NCI-H1436 treated with DMSO at 0.1 percent for 48 hours (cell line): ENCODE measurements around the gene STOX1.
A peak's percentile ranks its signal among the peaks of the same experiment; 100 is the strongest.
"Not testable (repeated sequence)": the region's sequence is repeated elsewhere in the genome, so short reads cannot be mapped to it uniquely, and the experiment has no call there.

Experiments used
- DNase-seq: peaks from one replicate; lab custom pipeline; 2025; lab: John Stamatoyannopoulos, UW

STOX1 gene

GRCh38 chr10:68829952-68830351, 2.6 kb downstream of the STOX1 start:
- DNase-seq: no peak

- no peak for DNase-seq
These were observed 4.7 kb downstream of the STOX1 start for GRCh38 chr10:68831961-68832455.

GRCh38 chr10:68832601-68833000, 5.3 kb downstream of the STOX1 start:
- DNase-seq: no peak

DNA sequence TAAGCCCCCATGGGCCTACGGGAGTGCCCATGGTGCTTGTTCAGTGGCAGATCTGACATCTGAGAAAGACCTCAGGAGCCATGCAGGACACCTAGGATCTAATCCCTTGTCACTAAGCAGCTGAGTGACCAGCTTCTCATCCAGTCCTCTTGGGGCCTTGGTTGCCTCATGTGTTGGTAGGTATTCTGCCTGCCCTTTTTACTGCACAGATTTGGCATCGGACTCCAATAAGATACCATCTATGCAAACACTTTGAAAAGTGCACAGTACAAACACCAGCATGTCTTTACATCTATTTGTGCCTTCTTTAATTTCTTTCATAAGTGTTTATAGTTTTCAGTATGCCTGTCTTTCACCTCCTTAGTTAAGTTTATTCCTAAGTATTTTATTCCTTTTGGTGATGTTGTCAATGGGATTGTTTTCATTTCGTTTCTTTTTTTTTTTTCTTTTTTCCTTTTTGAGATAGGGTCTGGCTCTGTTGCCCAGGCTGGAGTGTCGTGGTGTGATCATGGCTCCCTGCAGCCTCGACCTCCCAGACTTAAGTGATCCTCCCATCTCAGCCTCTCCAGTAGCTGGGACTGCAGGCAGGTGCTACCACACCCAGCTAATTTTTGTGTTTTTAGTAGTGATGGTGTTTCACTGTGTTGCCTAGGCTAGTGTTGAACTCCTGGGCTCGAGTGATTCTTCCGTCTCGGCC, 10.4 kb downstream of the STOX1 start:
- DNase-seq: no peak

- DNase-seq: not testable (repeated sequence)
These were observed 13.3 kb downstream of the STOX1 start for GRCh38 chr10:68840650-68841049.

GRCh38 chr10:68848281-68848680, 20.9 kb downstream of the STOX1 start:
- no peak for DNase-seq

DNA sequence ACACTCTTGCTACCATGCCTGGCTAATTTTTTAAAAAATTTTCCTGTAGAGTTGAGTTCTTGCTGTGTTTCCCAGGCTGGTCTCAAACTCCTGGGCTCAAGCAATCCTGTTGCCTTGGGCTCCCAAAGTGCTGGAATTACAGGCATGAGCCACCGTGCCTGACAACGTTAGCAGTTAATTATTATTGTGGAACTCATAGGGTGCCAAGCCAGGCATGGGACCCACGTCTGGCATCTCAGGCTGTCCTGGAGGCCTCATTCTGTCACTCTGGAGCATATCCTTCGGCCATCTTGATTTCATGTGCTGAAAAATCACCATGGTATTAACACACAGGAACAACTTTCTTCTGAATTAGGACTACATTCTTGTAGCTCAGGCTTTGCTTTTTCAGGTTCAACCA, 21.5 kb downstream of the STOX1 start:
- DNase-seq: no peak

DNA sequence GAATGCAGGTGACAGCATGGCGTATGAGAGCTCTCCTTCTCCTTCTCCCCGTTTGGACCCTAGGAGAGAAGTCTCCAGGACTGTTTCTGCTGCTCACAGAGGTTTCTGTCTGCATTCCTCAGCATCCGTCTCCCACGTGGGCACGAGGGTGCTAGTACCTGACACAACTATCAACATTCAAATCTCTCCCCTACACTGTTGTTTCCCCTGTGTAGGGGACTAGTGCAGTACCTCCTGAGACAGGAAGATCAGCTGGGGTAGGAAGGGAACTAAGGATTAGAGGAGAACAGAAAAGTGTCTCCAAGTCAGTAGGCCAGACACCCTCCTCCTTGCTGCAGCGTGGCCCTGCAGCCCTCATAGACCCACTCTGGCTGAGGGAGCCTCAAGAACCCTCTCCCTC, 29.0 kb downstream of the STOX1 start:
- no peak for DNase-seq

DNA sequence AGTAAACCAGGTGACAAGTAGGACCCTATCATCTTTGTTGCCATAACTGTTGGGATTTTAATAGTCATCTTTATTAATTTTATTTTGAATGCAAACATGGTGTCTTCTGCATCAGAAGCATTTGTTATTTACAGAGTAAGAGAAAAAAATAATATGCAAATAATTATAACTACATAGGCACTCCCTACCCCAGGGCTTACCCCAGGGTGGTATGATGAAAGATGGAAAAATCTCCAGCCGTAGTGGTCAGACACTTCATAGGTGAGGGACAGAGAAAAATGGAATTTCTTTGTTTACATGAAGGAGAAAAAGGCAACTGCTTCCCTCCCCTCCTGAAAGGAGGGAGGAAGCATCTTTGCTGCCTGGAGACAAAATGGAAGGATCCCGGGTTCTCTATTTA, 29.7 kb downstream of the STOX1 start:
- DNase-seq: no peak

DNA sequence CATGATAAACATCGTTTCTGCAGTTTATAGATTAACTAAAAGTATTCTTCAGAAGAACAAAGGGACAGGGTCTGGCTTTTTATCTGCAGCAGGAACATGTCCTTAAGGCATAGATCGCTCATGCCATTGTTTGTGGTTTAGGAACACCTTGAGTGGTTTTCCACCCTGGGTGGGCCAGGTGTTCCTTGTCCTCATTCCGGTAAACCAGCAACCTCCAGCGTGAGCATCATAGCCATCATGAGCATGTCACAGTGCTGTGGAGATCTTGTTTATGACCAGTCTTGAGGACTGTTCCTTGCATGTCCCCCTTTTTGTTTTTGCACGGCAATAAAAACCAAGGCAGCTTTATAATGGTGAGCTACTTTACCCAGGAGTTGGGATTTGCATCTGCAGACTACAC, 33.9 kb downstream of the STOX1 start:
- DNase-seq: no peak

- no peak for DNase-seq
These were observed 37.3 kb downstream of the STOX1 start for GRCh38 chr10:68864611-68865010.

GRCh38 chr10:68868173-68868572, 40.8 kb downstream of the STOX1 start:
- not testable (repeated sequence) for DNase-seq

GRCh38 chr10:68869623-68870022, 42.3 kb downstream of the STOX1 start:
- no peak for DNase-seq

DNA sequence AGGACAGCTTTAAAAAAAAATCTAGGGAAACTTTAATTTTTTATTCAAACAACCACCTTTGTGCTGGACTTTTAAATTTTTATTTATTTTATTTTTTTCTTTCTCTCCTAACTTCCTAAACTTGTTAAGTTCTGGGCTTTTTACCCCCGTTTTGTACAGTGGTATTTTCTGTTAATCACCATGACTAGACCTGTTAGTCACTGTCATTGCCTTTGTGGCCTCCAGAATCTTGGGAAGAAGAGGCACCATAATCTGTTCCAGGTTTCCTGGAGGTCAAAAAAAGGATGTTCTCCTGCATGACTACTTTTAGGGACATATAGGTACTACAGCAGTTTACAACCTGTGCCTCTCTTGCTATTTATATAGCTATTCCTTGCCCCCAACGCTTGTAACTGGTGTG, 42.7 kb downstream of the STOX1 start:
- no peak for DNase-seq

DNA sequence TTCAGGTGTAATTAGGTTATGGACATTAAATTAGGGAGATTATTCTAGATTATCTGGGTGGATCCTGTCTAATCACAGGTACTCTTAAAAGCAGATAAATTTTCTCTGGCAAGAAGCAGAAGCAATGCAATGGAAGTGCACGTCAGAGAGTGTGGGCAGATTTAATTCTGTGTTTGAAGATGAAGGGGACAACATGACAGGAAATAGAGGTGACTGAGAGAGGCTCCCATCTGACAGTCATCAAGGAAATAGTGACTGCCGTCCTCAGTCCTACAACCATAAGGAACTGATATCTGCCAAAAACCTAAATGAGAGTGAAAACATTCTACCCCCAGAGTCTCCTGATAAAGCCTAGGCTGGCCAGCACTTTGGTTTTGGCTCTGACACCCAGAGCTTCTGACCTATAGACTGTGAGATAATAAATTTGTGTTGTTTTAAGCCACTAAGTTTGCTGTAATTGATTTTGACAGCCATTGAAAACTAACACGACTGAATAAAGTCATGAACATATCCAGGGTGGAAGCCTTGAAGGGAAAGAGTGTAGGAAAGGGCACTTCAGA, 43.3 kb downstream of the STOX1 start:
- no peak for DNase-seq

DNA sequence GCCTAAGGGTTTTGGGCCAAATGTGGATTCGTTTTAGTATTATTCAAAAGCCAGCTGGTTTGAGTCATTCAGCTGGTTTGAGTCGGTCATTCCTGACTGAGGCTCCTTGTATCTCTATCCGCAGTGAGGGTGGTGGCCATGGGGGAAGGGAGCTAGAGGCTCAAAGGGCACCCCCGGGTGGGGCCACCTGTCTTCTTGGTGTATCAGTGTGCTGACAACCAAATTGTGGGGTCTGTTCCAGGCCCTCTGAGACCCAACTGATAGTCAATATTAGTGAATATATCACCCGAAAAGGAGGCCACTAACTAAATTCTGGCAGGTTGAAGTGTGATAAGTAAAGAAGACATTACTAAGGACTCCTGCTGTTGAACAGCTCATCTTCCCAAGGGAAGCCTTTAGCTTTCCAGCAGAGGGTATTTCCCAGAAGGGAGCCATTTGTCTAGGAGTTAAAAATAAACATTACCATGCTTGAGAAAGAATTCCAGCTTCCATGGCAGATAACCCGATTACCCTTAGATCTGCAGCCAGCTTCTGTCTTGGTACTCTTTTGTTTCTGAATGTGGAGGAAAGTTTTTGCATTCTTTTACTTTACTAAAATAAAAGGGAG, 43.9 kb downstream of the STOX1 start:
- DNase-seq: no peak

DNA sequence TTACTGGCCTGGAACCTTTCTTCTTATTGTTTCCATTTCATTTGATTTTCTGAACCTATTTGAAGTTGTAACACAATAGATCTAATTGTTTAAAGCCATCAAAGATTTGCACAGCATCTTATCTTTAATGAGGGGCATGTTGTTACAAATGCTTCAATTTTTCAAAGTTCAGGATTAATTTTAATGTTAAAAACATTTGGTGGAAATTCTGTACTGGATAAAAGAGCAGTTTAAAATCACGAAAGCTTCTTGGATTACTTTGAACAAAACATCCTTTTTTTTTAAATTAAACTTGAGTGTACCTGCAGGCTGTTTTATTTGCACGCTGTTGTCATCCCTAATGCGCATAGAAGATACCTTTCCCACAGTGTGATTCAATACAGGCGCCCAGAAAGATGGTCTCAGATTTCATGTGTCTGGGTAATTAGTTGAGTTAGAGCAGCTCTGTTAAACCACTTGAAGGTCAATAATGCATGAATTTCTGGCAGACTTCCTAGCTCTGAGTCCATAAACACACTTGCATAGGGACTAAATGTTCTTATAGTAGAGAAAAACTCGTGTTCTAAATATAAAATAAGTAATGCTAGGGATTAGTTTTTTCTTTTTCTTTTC, 44.5 kb downstream of the STOX1 start:
- DNase-seq: peak; percentile 94

GRCh38 chr10:68876246-68877138, 49.2 kb downstream of the STOX1 start:
- DNase-seq: no peak

DNA sequence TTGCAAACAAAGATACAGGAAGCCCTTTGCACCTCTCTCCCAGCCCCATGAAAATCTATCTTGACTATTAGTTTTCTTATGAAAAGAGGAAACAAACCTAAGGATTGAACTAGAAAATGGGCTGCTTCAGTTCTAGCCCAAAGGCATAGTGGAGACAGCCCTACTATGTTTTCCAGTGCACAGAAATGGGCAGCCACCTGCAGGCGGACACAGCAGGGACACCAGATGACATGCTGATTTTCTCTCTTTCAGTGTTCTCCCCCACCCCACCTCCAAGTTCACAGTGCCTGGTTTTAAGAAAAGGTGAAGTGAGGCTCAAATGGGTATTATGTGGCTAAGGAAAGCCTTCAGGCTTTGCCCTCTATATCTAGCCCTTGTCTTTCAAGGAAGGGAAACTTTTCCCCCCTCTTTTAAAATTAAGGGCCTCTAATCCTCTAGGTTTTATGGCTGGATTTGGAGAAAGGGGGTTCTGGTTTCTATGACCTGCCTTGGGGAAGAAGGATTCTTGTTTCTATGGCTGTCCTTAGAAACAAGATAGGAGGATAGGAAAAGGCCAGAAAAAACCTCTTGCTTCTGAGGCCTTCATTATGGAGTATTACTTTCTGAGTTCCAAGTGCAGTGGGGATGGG, 50.3 kb downstream of the STOX1 start:
- no peak for DNase-seq

DNA sequence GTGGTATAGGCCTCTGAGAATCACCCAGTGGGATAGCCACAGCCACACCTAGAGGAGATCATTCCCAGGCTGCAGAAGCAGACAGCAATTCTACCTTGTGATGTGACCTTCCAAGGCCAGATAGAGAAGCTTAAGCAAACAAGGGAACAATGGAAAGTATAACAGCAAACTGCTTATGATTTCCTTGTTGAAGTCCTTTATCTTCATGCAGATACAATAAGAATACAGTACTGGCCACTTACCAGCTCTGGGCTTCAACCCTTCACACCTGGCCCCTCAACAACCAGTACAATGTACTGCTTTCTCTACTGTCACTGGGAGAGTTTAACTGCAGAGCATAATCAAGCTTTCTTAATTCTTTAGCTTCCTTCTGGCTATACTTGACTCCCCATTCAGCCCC, 51.2 kb downstream of the STOX1 start:
- no peak for DNase-seq

GRCh38 chr10:68879628-68880027, 52.3 kb downstream of the STOX1 start:
- no peak for DNase-seq

GRCh38 chr10:68880181-68880580, 52.9 kb downstream of the STOX1 start:
- no peak for DNase-seq
